Neuronal stem cell (in vitro differentiated cells): Measurements from ENCODE around the gene ATAT1.

Source experiments
- DNase-seq: peaks from one replicate; pipeline ENCODE4 v3.0.0-alpha.2; 2013; ENCODE audit warnings: low spot score
- H2AFZ ChIP-seq: one replicate; pipeline ENCODE4 v1.6.1; 2013; ENCODE audit warnings: mild to moderate bottlenecking, low read length, inconsistent platforms
- H2AK5ac ChIP-seq: 2 replicates; pipeline ENCODE4 v1.6.1; 2013; ENCODE audit warnings: low read depth, mild to moderate bottlenecking, inconsistent platforms, low read length, moderate library complexity, mixed read lengths
- H2BK120ac ChIP-seq: 2 replicates; pipeline ENCODE4 v1.6.1; 2013; ENCODE audit warnings: low read depth, mild to moderate bottlenecking, inconsistent platforms, low read length, moderate library complexity, mixed read lengths
- H2BK12ac ChIP-seq: one replicate; pipeline ENCODE4 v1.6.1; 2013; ENCODE audit warnings: low read length, inconsistent platforms
- H2BK15ac ChIP-seq: 2 replicates; pipeline ENCODE4 v1.6.1; 2013; ENCODE audit warnings: mild to moderate bottlenecking, low read length, inconsistent platforms, mixed read lengths
- H2BK5ac ChIP-seq: one replicate; pipeline ENCODE4 v1.6.1; 2013; ENCODE audit warnings: inconsistent platforms, mild to moderate bottlenecking, low read length, moderate library complexity
- H3K14ac ChIP-seq: one replicate; pipeline ENCODE4 v1.6.1; 2013; ENCODE audit warnings: low read length, inconsistent platforms
- H3K18ac ChIP-seq: 2 replicates; pipeline ENCODE4 v1.6.1; 2013; ENCODE audit warnings: low read length, inconsistent platforms
- H3K23ac ChIP-seq: 2 replicates; pipeline ENCODE4 v1.6.1; 2013; ENCODE audit warnings: low read depth, mild to moderate bottlenecking, mixed read lengths, low read length, inconsistent platforms; ENCODE audit not compliant: poor library complexity
- H3K27ac ChIP-seq: replicated peaks from 3 replicates; pipeline ENCODE4 v1.5.1; 2013; ENCODE audit warnings: low read length, inconsistent platforms
- H3K27me3 ChIP-seq, 3 experiments: 2 replicates each; pipeline ENCODE4 v1.6.1; 2013; ENCODE audit warnings: low read length in 3 of 3, mild to moderate bottlenecking in 2 of 3, inconsistent platforms in 1 of 3, low read depth in 1 of 3, mixed read lengths in 1 of 3, moderate library complexity in 1 of 3; ENCODE audit not compliant: control insufficient read depth in 3 of 3, insufficient read depth in 3 of 3
- H3K36me3 ChIP-seq, 2 donors: replicated peaks in 1 of 2; 2 replicates each; pipeline ENCODE4 v1.6.1; 2013; ENCODE audit warnings: low read length in 2 of 2; ENCODE audit not compliant: control insufficient read depth in 2 of 2, insufficient read depth in 2 of 2
- H3K4ac ChIP-seq: 2 replicates; pipeline ENCODE4 v1.6.1; 2013; ENCODE audit warnings: inconsistent platforms, mild to moderate bottlenecking, low read length, moderate library complexity
- H3K4me1 ChIP-seq, 2 donors: 1 replicate in 1 of 2; 2 replicates in 1 of 2; pipeline ENCODE4 v1.6.1; 2013; ENCODE audit warnings: low read length in 2 of 2, low read depth in 1 of 2; ENCODE audit not compliant: control insufficient read depth in 2 of 2, insufficient read depth in 1 of 2
- H3K4me2 ChIP-seq: one replicate; pipeline ENCODE4 v1.6.1; 2013; ENCODE audit warnings: mild to moderate bottlenecking, low read length, inconsistent platforms; ENCODE audit not compliant: insufficient read depth, poor library complexity, severe bottlenecking
- H3K4me3 ChIP-seq, 2 donors: 2 replicates each; pipeline ENCODE4 v1.5.1; 2013; ENCODE audit warnings: low read length in 2 of 2, mild to moderate bottlenecking in 2 of 2, inconsistent platforms in 1 of 2, moderate library complexity in 1 of 2
- H3K79me1 ChIP-seq: one replicate; pipeline ENCODE4 v1.6.1; 2013; ENCODE audit warnings: low read depth, mild to moderate bottlenecking, inconsistent platforms, low read length, moderate library complexity
- H3K9ac ChIP-seq: one replicate; pipeline ENCODE4 v1.6.1; 2013; ENCODE audit warnings: mild to moderate bottlenecking, low read depth, low read length, inconsistent platforms; ENCODE audit not compliant: poor library complexity
- H3K9me3 ChIP-seq, 2 donors: replicated peaks in 1 of 2; 2 replicates each; pipeline versions ENCODE3 to v1.6.1; 2013; ENCODE audit warnings: low read length in 2 of 2, mild to moderate bottlenecking in 2 of 2, inconsistent platforms in 1 of 2, low read depth in 1 of 2, mixed read lengths in 1 of 2, moderate library complexity in 1 of 2; ENCODE audit not compliant: control insufficient read depth in 2 of 2, insufficient read depth in 1 of 2
- H4K8ac ChIP-seq: one replicate; pipeline ENCODE4 v1.6.1; 2013; ENCODE audit warnings: low read depth, mild to moderate bottlenecking, inconsistent platforms, low read length, moderate library complexity
- H4K91ac ChIP-seq: one replicate; pipeline ENCODE4 v1.6.1; 2013; ENCODE audit warnings: low read length, low read depth, mild to moderate bottlenecking, inconsistent platforms; ENCODE audit not compliant: poor library complexity
- WGBS, 2 donors: extraction: QIAGEN DNeasy Blood & Tissue Kit; methylation state at CpG; one replicate each; pipeline ENCODE4 v1.1.7; 2013; ENCODE audit warnings: missing lambda C conversion rate in 2 of 2, mixed read lengths in 1 of 2; ENCODE audit not compliant: insufficient read length in 2 of 2, insufficient replicate concordance in 1 of 2; ENCODE audit errors: extremely low coverage in 2 of 2; 5-methylcytosine and 5-hydroxymethylcytosine counted together

ATAT1 gene

GRCh38 chr6:30684386-30685156 is 57.9 kb downstream of the ATAT1 start:
- H3K23ac ChIP-seq, result no peak overlapping the region
- H3K9me3 ChIP-seq, result no peaks in the 10 kb centered on the region
- H3K27ac ChIP-seq, result no peak overlapping the region
- H3K79me1 ChIP-seq, result peaks cover 7% of the 10 kb centered on the region
- peaks cover 3 to 59% of the 10 kb centered on the region in 2 donors for H3K36me3 ChIP-seq
- no peak overlapping the region for H4K8ac ChIP-seq
- no peak overlapping the region for H2AFZ ChIP-seq
- H4K91ac ChIP-seq, result no peak overlapping the region
- peak overlapping the region; percentile 61 for H2AK5ac ChIP-seq
- H3K4ac ChIP-seq, result no peak overlapping the region
- no peak overlapping the region for H2BK120ac ChIP-seq
- no peak overlapping the region for H3K14ac ChIP-seq
- peaks cover 56 to 59% of the 10 kb centered on the region in 2 donors for H3K4me1 ChIP-seq
- peak overlapping the region; percentile 46 for H2BK15ac ChIP-seq
- peak overlapping the region; percentile 87 for H3K9ac ChIP-seq
- WGBS, 2 donors, result no CpG with 5 or more reads among the region's 21 CpGs
- no peak overlapping the region for H2BK12ac ChIP-seq
- H3K18ac ChIP-seq, result peak overlapping the region; percentile 51
- H3K27me3 ChIP-seq, result no peaks in the 10 kb centered on the region
- no peak overlapping the region for H2BK5ac ChIP-seq
- peak overlapping the region; percentile 31 to 83 for H3K4me3 ChIP-seq
- H3K4me2 ChIP-seq, result peak overlapping the region; percentile 56
- no peak for DNase-seq

- Histone ChIP-seq H3K4me3 (peak overlapping the region; percentile 83 to 91), H2AK5ac (peak overlapping the region; percentile 61), H2BK12ac (no peak overlapping the region), H3K27me3 (no peaks in the 10 kb centered on the region), H3K4ac (no peak overlapping the region), H3K79me1 (peaks cover 9% of the 10 kb centered on the region), H3K4me2 (peak overlapping the region; percentile 80), H2AFZ (no peak overlapping the region), H2BK5ac (no peak overlapping the region), H2BK120ac (no peak overlapping the region), H3K36me3 (peaks cover 3 to 52% of the 10 kb centered on the region in 2 donors), H3K18ac (no peak overlapping the region), H3K9ac (no peak overlapping the region), H3K9me3 (no peaks in the 10 kb centered on the region), H4K91ac (no peak overlapping the region), H3K14ac (no peak overlapping the region), H3K4me1 (peaks cover 56 to 61% of the 10 kb centered on the region in 2 donors), H2BK15ac (peak overlapping the region; percentile 46), H4K8ac (no peak overlapping the region), H3K27ac (no peak overlapping the region), H3K23ac (peak overlapping the region; percentile 62)
- no peak for DNase-seq
- WGBS, 2 donors, result no CpG with 5 or more reads among the region's 29 CpGs
Observed at GRCh38 chr6:30685157-30686008, 58.7 kb downstream of the ATAT1 start.

GRCh38 chr6:30686009-30686907 is 59.6 kb downstream of the ATAT1 start, which contains the start of gene PPP1R18:
TSS of gene PPP1R18 (minus strand) at chr6:30686645. CDS start at chr6:30686018, 627 bp downstream.
- no peak within 1 kb of the TSS for H4K91ac ChIP-seq
- H3K9ac ChIP-seq, result peak within 1 kb of the TSS; percentile 98
- H3K9me3 ChIP-seq, result no peaks in the 10 kb centered on the region
- H3K27ac ChIP-seq, result peak within 1 kb of the TSS; percentile 93
- H3K23ac ChIP-seq, result peak within 1 kb of the TSS; percentile 95
- H3K27me3 ChIP-seq, result no peaks in the 10 kb centered on the region
- H2BK5ac ChIP-seq, result peak within 1 kb of the TSS; percentile 49
- peak within 1 kb of the TSS; percentile 64 for H2AK5ac ChIP-seq
- H4K8ac ChIP-seq, result no peak within 1 kb of the TSS
- H2AFZ ChIP-seq, result peak within 1 kb of the TSS; percentile 87
- H3K4me2 ChIP-seq, result peak within 1 kb of the TSS; percentile 80
- H3K79me1 ChIP-seq, result peaks cover 9% of the 10 kb centered on the region
- H3K18ac ChIP-seq, result peak within 1 kb of the TSS; percentile 96
- H3K4me3 ChIP-seq, result peak within 1 kb of the TSS; percentile 83 to 91
- WGBS, 2 donors, result no CpG with 5 or more reads among the region's 41 CpGs
- H3K4me1 ChIP-seq, result peaks cover 56 to 62% of the 10 kb centered on the region in 2 donors
- H3K4ac ChIP-seq, result no peak within 1 kb of the TSS
- H3K14ac ChIP-seq, result peak within 1 kb of the TSS; percentile 72
- no peak for DNase-seq
- H3K36me3 ChIP-seq, result peaks cover 2 to 46% of the 10 kb centered on the region in 2 donors
- H2BK15ac ChIP-seq, result no peak within 1 kb of the TSS
- H2BK120ac ChIP-seq, result peak within 1 kb of the TSS; percentile 62
- H2BK12ac ChIP-seq, result peak within 1 kb of the TSS; percentile 25
